Effector memory CD8-positive, alpha-beta T cell (primary cell): ENCODE results near the gene ZBTB42.

Experiments
- ATAC-seq: fragments of 150-1000 bp; cut with Tn5 transposase; replicated peaks from 2 replicates; pipeline ENCODE4 v1.10.0; 2021; ENCODE audit warnings: mild to moderate bottlenecking, moderate library complexity
- DNase-seq, 3 experiments: peaks; one replicate each; pipeline ENCODE4 v3.0.0; 2021
- H3K27ac Mint-ChIP-seq, 2 donors: one replicate each; pipeline ENCODE4 v1.8.0; 2022; ENCODE audit warnings: mild to moderate bottlenecking in 2 of 2, mixed read lengths in 2 of 2, moderate library complexity in 2 of 2
- H3K27me3 Mint-ChIP-seq, 2 donors: one replicate each; pipeline ENCODE4 v1.8.0; 2022; ENCODE audit warnings: mixed read lengths in 2 of 2
- H3K36me3 Mint-ChIP-seq: one replicate; pipeline ENCODE4 v1.8.0; 2022; ENCODE audit warnings: mild to moderate bottlenecking, moderate library complexity, mixed read lengths; ENCODE audit not compliant: insufficient read depth
- H3K4me1 Mint-ChIP-seq, 2 donors: one replicate each; pipeline ENCODE4 v1.8.0; 2022; ENCODE audit warnings: low read depth in 2 of 2, mixed read lengths in 2 of 2
- H3K4me3 Mint-ChIP-seq, 2 donors: one replicate each; pipeline ENCODE4 v1.8.0; 2022; ENCODE audit warnings: mild to moderate bottlenecking in 2 of 2, mixed read lengths in 2 of 2, moderate library complexity in 2 of 2
- H3K9me3 Mint-ChIP-seq, 2 donors: one replicate each; pipeline ENCODE4 v1.8.0; 2022; ENCODE audit warnings: mixed read lengths in 2 of 2

Gene ZBTB42

GRCh38 chr14:104772707-104773504 is 28.0 kb upstream of the ZBTB42 start:
- Mint-ChIP-seq H3K4me1 (peaks cover 3 to 4% of the 10 kb centered on the region in 2 donors), H3K36me3 (peaks cover 45% of the 10 kb centered on the region), H3K9me3 (no peaks in the 10 kb centered on the region), H3K27me3 (no peaks in the 10 kb centered on the region), H3K27ac (no peak overlapping the region), H3K4me3 (no peak overlapping the region)
- ATAC-seq (no peak), DNase-seq (no peak)

GRCh38 chr14:104773505-104774452 is 27.1 kb upstream of the ZBTB42 start:
- no peak for ATAC-seq
- Mint-ChIP-seq H3K4me1 (peaks cover 3% of the 10 kb centered on the region in 2 donors), H3K27me3 (no peaks in the 10 kb centered on the region), H3K4me3 (no peak overlapping the region), H3K27ac (peak overlapping the region in 1 of 2 donors; percentile 80), H3K36me3 (peaks cover 37% of the 10 kb centered on the region), H3K9me3 (no peaks in the 10 kb centered on the region)
- no peak for DNase-seq

DNA sequence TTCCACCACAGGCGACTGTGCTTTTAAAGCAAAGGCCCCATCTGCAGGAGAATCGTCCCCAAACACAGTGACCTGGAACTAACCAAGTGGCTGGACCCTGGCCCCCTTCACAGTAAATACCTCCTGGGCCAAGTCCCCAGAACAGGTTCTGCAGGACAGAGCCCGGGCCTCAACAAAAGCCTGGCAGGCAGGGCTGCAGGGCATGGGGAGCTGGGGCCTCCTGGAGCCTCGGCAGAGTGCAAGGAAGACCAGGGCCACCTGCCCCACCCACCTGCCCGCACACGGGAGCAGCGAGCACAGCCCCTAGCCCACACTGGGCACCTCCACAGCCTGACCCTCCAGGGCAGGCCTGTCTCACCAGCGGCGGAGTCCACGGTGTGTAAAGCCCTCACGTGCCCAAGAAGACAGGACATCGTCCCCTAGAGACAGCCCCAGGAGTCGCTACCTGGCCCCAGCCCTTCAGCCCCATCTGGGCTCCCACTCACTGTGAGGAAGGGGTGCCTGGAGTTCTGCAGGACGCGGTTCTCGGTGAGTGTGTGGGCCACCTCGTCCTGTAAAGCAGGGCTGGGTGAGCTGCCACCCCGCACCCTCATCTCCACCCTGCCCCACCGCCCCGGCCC is 26.3 kb upstream of the ZBTB42 start:
- ATAC-seq (no peak), DNase-seq (no peak)
- Mint-ChIP-seq H3K9me3 (no peaks in the 10 kb centered on the region), H3K27ac (no peak overlapping the region), H3K27me3 (no peaks in the 10 kb centered on the region), H3K4me1 (peaks cover 2% of the 10 kb centered on the region in 2 donors), H3K36me3 (peaks cover 34% of the 10 kb centered on the region), H3K4me3 (no peak overlapping the region)

DNA sequence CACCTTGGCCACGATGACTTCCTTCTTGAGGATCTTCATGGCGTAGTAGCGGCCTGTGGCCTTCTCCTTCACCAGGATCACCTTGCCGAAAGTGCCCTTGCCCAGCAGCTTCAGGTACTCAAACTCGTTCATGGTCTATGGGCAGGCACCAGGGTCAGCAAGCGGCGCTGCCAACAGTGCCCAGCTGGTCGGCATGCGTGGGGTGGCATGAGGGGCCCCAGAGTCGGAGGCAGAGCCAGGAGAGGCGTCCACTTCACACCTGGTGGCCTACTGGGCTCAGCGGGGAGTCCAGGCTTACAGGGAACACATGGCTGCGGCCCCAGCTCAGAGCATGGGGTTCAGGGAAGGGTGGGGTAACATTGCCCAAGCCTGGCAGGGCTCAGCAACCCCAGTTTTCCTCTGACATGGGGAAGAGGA is 25.8 kb upstream of the ZBTB42 start:
- no peak for ATAC-seq
- DNase-seq: no peak
- no peak overlapping the region for H3K4me3 Mint-ChIP-seq
- H3K4me1 Mint-ChIP-seq: peaks cover 0 to 2% of the 10 kb centered on the region in 2 donors
- peaks cover 34% of the 10 kb centered on the region for H3K36me3 Mint-ChIP-seq
- H3K27ac Mint-ChIP-seq: no peak overlapping the region
- H3K27me3 Mint-ChIP-seq: no peaks in the 10 kb centered on the region
- H3K9me3 Mint-ChIP-seq: no peaks in the 10 kb centered on the region

DNA sequence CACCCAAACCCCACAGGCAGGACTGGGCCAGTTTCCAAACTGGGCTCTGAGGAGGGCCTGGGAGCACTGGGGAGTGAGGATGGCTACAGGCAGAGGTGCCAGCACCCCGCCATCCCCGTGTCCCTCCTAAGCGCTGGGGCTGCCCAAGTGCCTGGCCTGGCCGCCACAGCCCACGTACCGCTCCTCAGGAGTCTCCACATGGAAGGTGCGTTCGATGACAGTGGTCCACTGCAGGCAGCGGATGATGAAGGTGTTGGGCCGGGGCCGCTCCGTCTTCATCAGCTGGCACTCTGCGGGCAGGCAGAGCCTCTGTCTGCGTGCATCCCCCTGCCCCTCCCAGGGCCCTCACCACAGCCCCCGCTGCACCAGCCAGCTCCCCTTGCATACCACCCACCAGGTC is 24.4 kb upstream of the ZBTB42 start:
- Mint-ChIP-seq H3K27me3 (no peaks in the 10 kb centered on the region), H3K4me3 (no peak overlapping the region), H3K4me1 (no peaks in the 10 kb centered on the region), H3K36me3 (peaks cover 28% of the 10 kb centered on the region), H3K27ac (peak overlapping the region in 1 of 2 donors; percentile 26), H3K9me3 (no peaks in the 10 kb centered on the region)
- DNase-seq (no peak), ATAC-seq (no peak)

- ATAC-seq: no peak
- peaks cover 24% of the 10 kb centered on the region for H3K36me3 Mint-ChIP-seq
- H3K4me3 Mint-ChIP-seq: no peak overlapping the region
- H3K27ac Mint-ChIP-seq: no peak overlapping the region
- no peaks in the 10 kb centered on the region for H3K4me1 Mint-ChIP-seq
- DNase-seq: no peak
- H3K27me3 Mint-ChIP-seq: no peaks in the 10 kb centered on the region
- no peaks in the 10 kb centered on the region for H3K9me3 Mint-ChIP-seq
Observed at GRCh38 chr14:104776961-104777807, 23.7 kb upstream of the ZBTB42 start.

DNA sequence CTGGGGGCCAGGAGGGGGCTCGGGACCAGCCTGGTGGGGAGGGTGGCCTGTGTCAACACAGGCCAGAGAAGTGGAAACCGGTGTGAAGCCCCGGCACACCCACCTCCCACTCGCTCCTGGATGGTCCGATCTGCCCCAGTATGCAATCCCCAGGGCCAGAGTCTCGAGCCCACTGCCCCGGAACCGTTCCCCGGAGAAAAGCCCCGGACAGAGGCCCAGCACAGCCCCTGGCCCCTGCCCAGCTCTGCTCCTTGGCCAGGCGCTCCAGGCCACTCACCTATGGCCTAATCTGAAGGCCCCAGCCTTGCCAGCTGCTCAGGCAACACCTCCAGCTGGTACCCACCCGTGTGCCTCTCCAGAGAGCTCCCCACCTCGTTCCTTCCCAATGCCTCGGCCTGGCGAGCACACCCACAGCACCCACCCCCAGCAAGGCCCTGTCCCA is 23.1 kb upstream of the ZBTB42 start:
- Mint-ChIP-seq H3K4me1 (no peaks in the 10 kb centered on the region), H3K36me3 (peaks cover 23% of the 10 kb centered on the region), H3K27me3 (no peaks in the 10 kb centered on the region), H3K9me3 (no peaks in the 10 kb centered on the region), H3K27ac (no peak overlapping the region), H3K4me3 (no peak overlapping the region)
- ATAC-seq (no peak), DNase-seq (no peak)

DNA sequence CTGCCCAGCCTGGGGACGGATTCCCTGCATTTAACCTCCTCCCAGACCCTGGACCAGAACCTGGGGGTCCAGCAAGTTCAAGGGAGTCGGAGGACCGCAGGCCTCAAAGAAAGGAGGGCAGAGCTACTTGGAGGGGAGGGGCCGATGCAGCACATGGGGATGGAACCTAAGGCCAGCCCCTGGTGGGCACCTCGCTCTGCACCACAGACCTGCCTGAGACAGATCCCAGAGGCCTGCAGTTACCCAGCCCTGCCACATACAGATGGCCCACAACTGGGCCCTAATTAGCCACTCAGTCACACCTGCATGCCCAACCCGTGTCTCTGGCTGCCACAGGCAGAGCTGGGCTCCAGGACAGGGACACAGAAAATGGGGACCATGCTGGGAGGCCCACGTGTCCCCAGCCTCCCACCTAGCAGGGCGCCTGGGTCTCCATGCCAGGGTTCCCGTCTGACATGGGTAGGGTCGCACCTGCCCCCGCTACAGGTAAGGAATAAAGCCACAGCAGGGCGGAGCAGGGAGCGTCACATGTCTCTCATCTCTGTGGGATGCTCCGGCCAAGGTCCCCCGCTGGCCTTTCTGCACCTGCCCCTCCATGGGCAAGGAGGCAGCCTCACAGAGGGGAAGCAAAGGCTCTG is 22.1 kb upstream of the ZBTB42 start:
- Mint-ChIP-seq H3K4me3 (no peak overlapping the region), H3K36me3 (peaks cover 21% of the 10 kb centered on the region), H3K27ac (no peak overlapping the region), H3K4me1 (no peaks in the 10 kb centered on the region), H3K27me3 (no peaks in the 10 kb centered on the region), H3K9me3 (no peaks in the 10 kb centered on the region)
- ATAC-seq (no peak), DNase-seq (no peak)

GRCh38 chr14:104779776-104780512 is 21.0 kb upstream of the ZBTB42 start:
- Mint-ChIP-seq H3K9me3 (no peaks in the 10 kb centered on the region), H3K36me3 (peaks cover 17% of the 10 kb centered on the region), H3K27ac (no peak overlapping the region), H3K4me3 (no peak overlapping the region), H3K4me1 (no peaks in the 10 kb centered on the region), H3K27me3 (no peaks in the 10 kb centered on the region)
- ATAC-seq (no peak), DNase-seq (no peak)

DNA sequence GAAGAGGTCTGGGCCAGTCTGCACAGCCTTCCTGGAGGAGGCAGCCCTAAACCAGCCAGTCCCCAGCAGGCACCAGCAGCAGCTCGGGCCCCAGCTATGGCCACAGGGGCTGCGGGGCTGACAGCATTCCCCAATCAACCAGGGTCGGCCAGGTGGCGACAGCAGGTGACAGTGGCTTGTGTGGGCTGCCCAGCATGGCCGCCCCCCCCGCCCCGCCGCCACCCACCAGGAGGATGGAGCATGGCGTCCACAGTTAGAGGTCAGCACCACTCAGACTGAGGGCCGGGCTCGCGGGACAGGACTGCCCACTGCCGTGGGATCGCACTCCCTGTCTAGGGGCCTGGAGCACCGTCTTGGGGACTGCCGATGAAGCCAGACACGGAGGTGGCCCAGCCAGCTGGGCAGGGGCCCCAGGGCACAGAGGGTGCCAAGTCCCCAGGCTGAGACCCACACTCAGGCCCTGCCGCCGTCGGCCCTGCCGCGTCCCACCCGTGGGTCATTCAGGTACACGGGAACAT is 20.3 kb upstream of the ZBTB42 start:
- no peaks in the 10 kb centered on the region for H3K9me3 Mint-ChIP-seq
- no peak overlapping the region for H3K27ac Mint-ChIP-seq
- no peaks in the 10 kb centered on the region for H3K4me1 Mint-ChIP-seq
- ATAC-seq (no peak), DNase-seq (no peak)
- peaks cover 17% of the 10 kb centered on the region for H3K36me3 Mint-ChIP-seq
- H3K4me3 Mint-ChIP-seq: no peak overlapping the region
- no peaks in the 10 kb centered on the region for H3K27me3 Mint-ChIP-seq

GRCh38 chr14:104781271-104782077 is 19.4 kb upstream of the ZBTB42 start:
- H3K4me3 Mint-ChIP-seq: no peak overlapping the region
- ATAC-seq: no peak
- H3K9me3 Mint-ChIP-seq: no peaks in the 10 kb centered on the region
- H3K4me1 Mint-ChIP-seq: peaks cover 0 to 7% of the 10 kb centered on the region in 2 donors
- H3K36me3 Mint-ChIP-seq: peaks cover 16% of the 10 kb centered on the region
- DNase-seq: no peak
- H3K27me3 Mint-ChIP-seq: no peaks in the 10 kb centered on the region
- H3K27ac Mint-ChIP-seq: no peak overlapping the region
